ENCODE measurements around the gene DPT.

DNA sequence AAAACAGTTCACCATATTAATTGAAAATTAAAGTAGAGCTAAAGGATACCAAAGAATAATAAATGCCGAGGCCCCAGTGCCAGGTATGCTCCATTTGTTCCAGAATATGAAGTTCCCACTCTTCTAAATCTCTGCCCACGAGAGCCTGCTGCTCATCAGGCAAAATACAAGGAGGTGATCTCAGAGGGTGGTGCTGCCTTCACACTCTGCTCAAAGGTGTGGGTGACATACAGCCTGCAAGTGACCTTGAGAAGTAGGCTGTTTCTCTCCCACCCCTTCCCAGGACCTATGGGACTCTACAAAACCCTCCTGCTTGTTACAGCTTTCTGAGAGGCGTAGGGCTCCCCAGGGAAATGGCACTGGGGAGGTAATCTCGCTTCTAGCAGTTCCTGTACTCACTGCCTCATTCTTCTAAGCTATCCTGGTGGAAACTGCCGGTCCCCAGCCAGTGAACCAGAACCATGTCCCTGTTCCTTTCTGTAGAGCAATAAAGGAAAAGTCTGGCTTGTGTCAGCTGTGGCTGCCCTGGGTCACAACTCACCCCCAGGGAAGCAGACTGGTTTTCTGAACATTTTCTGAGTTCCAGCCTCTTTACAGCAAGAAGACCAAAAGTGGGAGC lies 26.9 kb upstream of the DPT start:
- TF ChIP-seq, protein P1, sequence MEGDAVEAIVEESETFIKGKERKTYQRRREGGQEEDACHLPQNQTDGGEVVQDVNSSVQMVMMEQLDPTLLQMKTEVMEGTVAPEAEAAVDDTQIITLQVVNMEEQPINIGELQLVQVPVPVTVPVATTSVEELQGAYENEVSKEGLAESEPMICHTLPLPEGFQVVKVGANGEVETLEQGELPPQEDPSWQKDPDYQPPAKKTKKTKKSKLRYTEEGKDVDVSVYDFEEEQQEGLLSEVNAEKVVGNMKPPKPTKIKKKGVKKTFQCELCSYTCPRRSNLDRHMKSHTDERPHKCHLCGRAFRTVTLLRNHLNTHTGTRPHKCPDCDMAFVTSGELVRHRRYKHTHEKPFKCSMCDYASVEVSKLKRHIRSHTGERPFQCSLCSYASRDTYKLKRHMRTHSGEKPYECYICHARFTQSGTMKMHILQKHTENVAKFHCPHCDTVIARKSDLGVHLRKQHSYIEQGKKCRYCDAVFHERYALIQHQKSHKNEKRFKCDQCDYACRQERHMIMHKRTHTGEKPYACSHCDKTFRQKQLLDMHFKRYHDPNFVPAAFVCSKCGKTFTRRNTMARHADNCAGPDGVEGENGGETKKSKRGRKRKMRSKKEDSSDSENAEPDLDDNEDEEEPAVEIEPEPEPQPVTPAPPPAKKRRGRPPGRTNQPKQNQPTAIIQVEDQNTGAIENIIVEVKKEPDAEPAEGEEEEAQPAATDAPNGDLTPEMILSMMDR (IDR thresholded peaks at IDR 0.05), result no peak
- TF ChIP-seq POLR2A (IDR thresholded peaks at IDR 0.05), result no peak
